ENCODE data around the gene KIAA0753.

DNA sequence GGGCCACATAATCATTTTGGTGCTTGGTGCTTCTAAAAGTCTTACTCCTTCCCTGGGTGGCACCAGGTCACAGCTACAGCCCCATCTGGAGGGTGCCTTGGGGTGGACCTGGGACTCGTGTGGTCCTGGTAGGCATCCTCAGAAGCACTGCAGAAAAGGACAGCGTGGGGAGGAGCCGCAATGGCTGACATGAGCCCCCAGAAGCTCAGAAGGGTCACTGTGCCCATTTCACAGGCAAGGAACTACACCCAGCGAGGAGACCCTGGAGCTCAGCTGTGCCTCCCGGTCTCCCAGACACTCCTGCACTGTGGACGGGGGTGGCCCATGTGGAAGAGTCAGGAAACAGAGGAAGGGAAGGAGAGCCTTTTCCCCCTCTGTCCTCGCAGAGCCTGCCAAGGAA, 37.4 kb upstream of the KIAA0753 start:
- TF ChIP-seq EP300 (IDR thresholded peaks at IDR 0.05): no peak
- TF ChIP-seq CTCF (IDR thresholded peaks at IDR 0.05): no peak

Data from gastroesophageal sphincter (tissue), 3 donors.